Measurements from ENCODE around the gene MSANTD2. TPM values are rescaled to one million over a fixed set of nuclear protein-coding genes. Genes with fewer than 3 reads are reported as not detected.

MSANTD2 gene
- total and polyA plus RNA-seq, 4 donors = 1.6 to 7.7 (median 2.3) TPM

DNA sequence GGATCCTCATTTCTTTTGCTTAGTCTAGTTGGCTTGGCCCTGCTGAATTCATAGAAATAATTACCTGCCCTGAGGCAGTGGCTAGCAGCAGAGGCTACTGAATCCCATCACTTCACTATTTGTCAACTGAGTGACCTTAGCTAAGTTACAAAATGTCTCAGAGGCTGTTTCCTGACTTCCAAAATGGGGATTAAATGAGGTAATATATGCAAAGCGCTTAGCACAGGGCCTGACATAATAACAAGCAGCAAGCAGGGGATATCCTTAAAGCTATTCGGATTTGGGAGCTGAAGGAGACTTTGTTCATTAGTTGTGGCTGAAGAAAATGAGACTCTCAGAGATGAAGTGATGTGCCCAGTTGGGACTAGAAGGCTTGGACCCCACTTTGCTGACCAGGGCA, 57.7 kb downstream of the MSANTD2 start:
- no peak overlapping the region for H3K4me3 ChIP-seq (ENCODE audit: low read depth in 1 of 3, low read length in 3 of 3)
- no peak overlapping the region for H3K27ac ChIP-seq (ENCODE audit: low read depth in 1 of 2, low read length in 2 of 2)
- TF ChIP-seq GABPA (IDR thresholded peaks at IDR 0.05 in 1 of 2, conservative IDR thresholded peaks at IDR 0.05 in 1 of 2) = no peak
- TF ChIP-seq FOXA2 (IDR thresholded peaks at IDR 0.05) = no peak
- TF ChIP-seq RAD21 (IDR thresholded peaks at IDR 0.05) = no peak
- no peak for TF ChIP-seq ATF3 (IDR thresholded peaks at IDR 0.05)
- TF ChIP-seq MAX (IDR thresholded peaks at IDR 0.05) = no peak
- TF ChIP-seq TAF1 (conservative IDR thresholded peaks at IDR 0.05) = no peak
- TF ChIP-seq CTCF (IDR thresholded peaks at IDR 0.05; ENCODE audit: low read depth, low read length, missing input control) = no peak
- no peak for TF ChIP-seq RXRA (IDR thresholded peaks at IDR 0.05)
- no peak for TF ChIP-seq FOXA1 (IDR thresholded peaks at IDR 0.05)
- TF ChIP-seq JUND (IDR thresholded peaks at IDR 0.05) = no peak
- TF ChIP-seq REST (IDR thresholded peaks at IDR 0.05) = no peak
- TF ChIP-seq YY1 (IDR thresholded peaks at IDR 0.05) = no peak
- TF ChIP-seq SP1 (IDR thresholded peaks at IDR 0.05) = no peak
- no peak for TF ChIP-seq EGR1 (IDR thresholded peaks at IDR 0.05; ENCODE audit: low read depth in 2 of 2)
- TF ChIP-seq HNF4G (IDR thresholded peaks at IDR 0.05) = no peak
- no peak for TF ChIP-seq NR2F2 (IDR thresholded peaks at IDR 0.05)
- TF ChIP-seq ZBTB33 (IDR thresholded peaks at IDR 0.05) = no peak
- TF ChIP-seq HNF4A (conservative IDR thresholded peaks at IDR 0.05) = no peak
- H3K27me3 ChIP-seq (ENCODE audit: control insufficient read depth in 4 of 4, insufficient read depth in 4 of 4, low read length in 3 of 4) = peaks cover 0 to 5% (median under 1%) of the 10 kb centered on the region in 4 donors
- H3K36me3 ChIP-seq (ENCODE audit: control insufficient read depth in 4 of 4, insufficient read depth in 3 of 4, low read depth in 1 of 4, low read length in 3 of 4) = no peaks in the 10 kb centered on the region
- no peak overlapping the region for H3K9ac ChIP-seq (ENCODE audit: low read depth in 1 of 2, low read length in 2 of 2)
- no peak for DNase-seq (ENCODE audit: low spot score)
- WGBS = 63% methylated on average over 2 of the region's 2 CpGs
- peaks cover 13 to 25% (median 18%) of the 10 kb centered on the region in 4 donors for H3K4me1 ChIP-seq (ENCODE audit: control insufficient read depth in 4 of 4, insufficient read depth in 4 of 4, low read length in 3 of 4)
- no peaks in the 10 kb centered on the region for H3K9me3 ChIP-seq (ENCODE audit: control insufficient read depth in 4 of 4, low read length in 3 of 4)

All from liver (tissue), 9 donors.